Hepatocyte (in vitro differentiated cells): ENCODE measurements around the gene TEX22.

Experiments used
- EZH2 ChIP-seq: fragments of 200-600 bp; sonication (generic); IDR thresholded peaks from 2 replicates; pipeline ENCODE4 v1.6.1; 2016; ENCODE audit warnings: antibody characterized with exemption, mild to moderate bottlenecking, borderline replicate concordance
- EZH2phosphoT487 ChIP-seq: fragments of 200-600 bp; sonication (generic); IDR thresholded peaks from one replicate; pipeline ENCODE4 v1.6.1; 2018; ENCODE audit warnings: antibody characterized with exemption, mild to moderate bottlenecking, low read depth, moderate library complexity; ENCODE audit not compliant: unreplicated experiment, severe bottlenecking
- TF ChIP-seq, protein P1 (sequence below): fragments of 200-600 bp; sonication (generic); IDR thresholded peaks from 2 replicates; pipeline ENCODE4 v1.5.1; 2016; ENCODE audit warnings: antibody characterized with exemption, mild to moderate bottlenecking; ENCODE audit not compliant: poor library complexity

GRCh38 chr14:105437723-105438500 is 39.6 kb downstream of the TEX22 start:
- TF ChIP-seq EZH2 (no peak), EZH2phosphoT487 (no peak)
- TF ChIP-seq, protein P1, sequence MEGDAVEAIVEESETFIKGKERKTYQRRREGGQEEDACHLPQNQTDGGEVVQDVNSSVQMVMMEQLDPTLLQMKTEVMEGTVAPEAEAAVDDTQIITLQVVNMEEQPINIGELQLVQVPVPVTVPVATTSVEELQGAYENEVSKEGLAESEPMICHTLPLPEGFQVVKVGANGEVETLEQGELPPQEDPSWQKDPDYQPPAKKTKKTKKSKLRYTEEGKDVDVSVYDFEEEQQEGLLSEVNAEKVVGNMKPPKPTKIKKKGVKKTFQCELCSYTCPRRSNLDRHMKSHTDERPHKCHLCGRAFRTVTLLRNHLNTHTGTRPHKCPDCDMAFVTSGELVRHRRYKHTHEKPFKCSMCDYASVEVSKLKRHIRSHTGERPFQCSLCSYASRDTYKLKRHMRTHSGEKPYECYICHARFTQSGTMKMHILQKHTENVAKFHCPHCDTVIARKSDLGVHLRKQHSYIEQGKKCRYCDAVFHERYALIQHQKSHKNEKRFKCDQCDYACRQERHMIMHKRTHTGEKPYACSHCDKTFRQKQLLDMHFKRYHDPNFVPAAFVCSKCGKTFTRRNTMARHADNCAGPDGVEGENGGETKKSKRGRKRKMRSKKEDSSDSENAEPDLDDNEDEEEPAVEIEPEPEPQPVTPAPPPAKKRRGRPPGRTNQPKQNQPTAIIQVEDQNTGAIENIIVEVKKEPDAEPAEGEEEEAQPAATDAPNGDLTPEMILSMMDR: no peak
